DND-41 (cell line): ENCODE measurements around the gene PEMT.

ENCODE experiments used
- CTCF ChIP-seq: IDR thresholded peaks from 2 replicates; pipeline ENCODE4 v1.5.1; 2012; ENCODE audit warnings: borderline replicate concordance, low read length, moderate library complexity, mild to moderate bottlenecking; ENCODE audit not compliant: poor library complexity, severe bottlenecking; ENCODE audit errors: extremely low read depth
- EZH2 ChIP-seq: IDR thresholded peaks from 3 replicates; pipeline ENCODE4 v1.6.1; 2012; ENCODE audit warnings: borderline replicate concordance, low read depth, mild to moderate bottlenecking, moderate library complexity, low read length, inconsistent platforms; ENCODE audit not compliant: severe bottlenecking

DNA sequence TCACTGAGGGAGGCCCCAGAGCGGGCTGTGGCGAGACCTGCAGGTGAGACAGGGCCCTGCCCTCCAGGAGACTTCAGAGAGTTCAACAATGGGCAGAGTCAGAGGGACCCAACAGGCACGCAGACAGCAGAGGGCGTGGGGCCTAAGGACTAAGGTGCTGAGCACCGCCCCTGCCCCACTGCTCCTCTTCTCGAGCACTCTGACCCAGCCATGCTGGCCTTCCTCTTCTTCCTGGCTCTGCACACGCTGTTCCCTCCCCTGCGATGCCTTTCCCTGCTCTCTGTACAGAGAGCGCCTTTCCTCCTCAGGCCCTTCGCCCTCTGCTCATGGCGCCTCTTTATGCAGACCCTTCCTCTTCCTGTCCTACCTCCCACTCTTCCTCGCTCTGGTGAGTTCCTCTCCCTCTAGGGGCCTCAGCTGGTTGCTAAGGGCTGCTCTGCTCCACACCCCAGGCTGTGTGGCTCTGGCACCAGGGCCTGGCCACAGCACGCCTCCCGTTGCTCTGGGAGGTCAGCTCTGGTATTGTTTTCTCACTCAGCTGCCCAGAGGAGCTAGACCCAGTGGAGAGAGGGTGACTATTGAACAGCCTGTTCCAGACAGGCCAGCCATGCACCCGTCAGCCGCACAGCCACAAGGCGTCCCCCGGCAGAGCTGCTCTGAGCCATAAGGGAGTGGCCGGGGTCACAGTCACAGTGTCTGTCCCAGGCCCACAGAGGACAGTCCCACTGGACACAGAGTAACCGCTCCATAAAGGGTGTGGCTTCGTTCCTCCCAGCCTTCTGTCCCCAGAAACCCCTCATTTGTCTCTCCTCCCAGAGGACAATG lies 81.7 kb downstream of the PEMT start:
- TF ChIP-seq CTCF (no peak), EZH2 (no peak)
